ENCODE measurements around the gene MEGF8.

Gene MEGF8

DNA sequence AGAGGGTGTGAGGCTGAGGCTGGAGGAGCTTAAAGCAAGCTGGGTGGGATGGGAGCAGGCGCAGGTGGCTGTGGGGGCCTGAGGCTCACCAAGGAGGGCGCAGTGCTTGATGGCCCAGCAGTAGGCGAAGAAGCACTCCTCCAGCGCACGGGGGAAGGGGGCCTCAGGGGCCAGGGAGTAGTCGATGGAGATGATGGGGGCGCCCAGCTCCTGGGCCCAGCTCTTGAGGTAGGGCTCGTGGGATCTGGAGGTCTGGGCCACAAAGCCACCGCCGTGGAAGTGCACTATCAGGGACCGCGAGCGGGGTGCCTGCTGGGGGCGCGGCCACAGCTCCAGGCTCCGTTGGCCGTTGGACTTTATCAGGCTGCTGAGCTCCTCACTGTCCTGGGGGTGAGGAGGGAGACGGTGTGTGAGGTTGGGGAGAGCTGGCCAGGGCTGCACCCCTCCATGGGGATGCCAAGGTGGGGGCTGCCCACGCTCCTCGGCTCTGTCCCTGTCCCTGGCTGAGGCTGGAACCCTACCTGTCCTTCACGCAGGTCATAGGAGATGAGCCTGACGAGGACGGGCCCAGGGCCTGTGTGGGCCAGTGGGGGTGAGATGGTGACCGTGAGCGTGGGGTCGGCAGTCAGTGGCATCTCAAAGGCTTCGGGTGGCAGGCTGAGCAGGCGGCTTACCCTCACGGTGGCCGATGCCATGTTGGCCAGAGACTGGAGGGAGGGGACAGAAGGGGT is 81.8 kb downstream of the MEGF8 start:
- in situ Hi-C loops (cut with MboI; ENCODE audit: low sequenced_read_pairs), result no loop called here

DNA sequence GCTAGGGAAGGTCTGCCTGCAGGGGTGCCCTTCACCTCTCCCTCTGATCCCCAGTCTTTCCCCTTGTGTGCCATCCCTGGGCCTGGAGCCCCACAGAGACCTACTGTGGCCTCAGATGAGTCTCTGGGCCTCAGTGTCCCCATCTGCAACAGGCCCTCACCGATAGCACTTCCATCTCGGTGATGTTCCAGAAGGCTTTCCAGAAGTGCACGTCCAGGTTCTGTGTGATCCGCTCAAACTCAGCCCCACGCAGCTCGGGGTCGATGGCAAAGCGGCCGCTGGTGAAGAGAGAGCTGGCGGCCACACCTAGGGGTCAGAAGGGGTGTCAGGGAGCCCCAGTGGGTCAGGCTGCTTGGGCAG is 82.4 kb downstream of the MEGF8 start:
- in situ Hi-C loops (cut with MboI; ENCODE audit: low sequenced_read_pairs), result no loop called here

DNA sequence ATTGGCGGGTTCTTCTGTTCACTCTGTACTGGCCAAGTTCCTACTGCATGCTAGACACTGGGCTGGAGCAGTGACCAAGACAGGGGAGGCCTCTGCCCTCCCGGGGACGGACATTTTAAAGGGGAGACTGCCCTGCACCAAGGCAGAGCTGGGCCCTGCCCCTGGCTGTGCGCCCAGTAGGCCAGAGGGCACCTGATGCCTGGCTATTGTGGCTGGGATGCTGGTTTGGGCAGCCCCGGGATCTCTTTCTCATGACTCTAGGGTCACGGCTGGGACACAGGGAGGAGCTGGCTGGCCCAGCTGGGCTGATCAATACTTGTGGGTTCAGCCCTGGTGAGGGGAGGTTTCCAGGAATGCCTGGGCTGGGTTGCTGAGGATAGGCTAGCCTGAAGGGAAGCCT is 84.0 kb downstream of the MEGF8 start:
- in situ Hi-C loops (cut with MboI; ENCODE audit: low sequenced_read_pairs), result no loop called here

DNA sequence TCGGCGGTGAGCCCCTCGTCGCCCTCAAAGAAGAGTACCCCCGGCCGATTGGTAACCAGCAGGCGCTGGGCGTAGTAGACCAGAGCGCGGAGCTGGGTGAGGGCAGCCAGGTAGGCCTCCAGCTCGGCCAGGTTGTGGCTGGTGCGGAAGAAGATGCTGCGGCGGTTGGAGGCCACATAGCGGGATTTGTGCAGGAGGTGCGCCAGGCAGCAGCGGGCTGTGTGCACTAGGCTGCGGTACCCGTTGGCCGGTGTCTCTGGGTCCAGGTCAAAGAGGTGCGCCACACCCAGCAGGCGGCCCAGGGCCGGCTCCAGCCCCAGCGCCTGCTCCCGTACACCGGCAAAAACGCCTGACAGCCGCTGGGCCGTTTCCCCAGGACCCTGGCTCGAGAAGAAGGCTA is 84.9 kb downstream of the MEGF8 start:
- in situ Hi-C loops (cut with MboI; ENCODE audit: low sequenced_read_pairs), result no loop called here

DNA sequence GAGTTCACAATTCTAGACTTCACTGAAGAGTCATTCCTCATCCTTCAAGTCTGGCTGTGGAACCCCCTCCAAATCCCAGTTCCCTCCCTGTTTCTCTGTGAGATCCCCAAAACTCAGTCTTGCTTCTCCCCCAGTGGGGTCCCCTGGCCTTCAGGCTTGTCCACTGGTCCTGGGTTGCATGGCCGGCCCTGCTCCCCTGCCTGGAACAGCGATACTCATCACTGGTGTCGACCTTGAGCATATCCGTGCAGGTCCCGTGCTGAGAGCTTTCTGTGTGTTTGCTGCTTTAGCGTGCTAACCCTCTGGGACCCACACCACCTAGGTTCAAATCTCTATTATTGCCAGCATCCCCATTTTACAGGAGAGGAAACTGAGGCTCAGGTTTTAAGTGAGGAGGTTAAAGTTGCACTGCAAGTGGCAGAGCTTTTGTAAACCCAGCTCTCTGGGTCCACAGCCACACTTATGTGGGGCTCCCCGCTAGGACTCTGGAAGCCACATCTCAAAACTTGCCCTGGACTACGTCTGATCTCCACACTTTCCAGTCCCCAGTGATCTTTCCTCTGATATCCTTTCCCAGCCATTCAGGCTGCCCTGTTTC is 86.2 kb downstream of the MEGF8 start:
- in situ Hi-C loops (cut with MboI; ENCODE audit: low sequenced_read_pairs), result no loop called here

DNA sequence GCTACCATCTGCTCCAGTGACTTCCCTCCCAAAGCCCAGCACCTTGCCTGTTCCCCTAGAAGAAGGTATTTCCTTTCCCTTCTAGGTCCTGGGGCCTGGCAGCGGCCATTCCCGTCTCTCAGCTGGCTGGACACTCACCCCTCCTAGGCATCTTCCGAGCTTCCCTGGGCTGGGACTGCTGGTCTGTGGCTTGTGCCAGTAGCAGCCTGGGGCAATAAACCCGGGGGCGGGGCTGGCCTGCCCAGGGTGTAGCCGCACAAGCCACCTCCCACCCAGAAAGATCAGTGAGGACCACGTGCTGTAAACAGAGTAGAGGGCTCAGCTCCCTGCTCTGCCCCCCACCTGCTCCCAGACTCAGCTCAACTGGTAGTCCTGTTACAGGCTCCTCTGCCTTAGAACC is 86.8 kb downstream of the MEGF8 start:
- in situ Hi-C loops (cut with MboI; ENCODE audit: low sequenced_read_pairs), result no loop called here

DNA sequence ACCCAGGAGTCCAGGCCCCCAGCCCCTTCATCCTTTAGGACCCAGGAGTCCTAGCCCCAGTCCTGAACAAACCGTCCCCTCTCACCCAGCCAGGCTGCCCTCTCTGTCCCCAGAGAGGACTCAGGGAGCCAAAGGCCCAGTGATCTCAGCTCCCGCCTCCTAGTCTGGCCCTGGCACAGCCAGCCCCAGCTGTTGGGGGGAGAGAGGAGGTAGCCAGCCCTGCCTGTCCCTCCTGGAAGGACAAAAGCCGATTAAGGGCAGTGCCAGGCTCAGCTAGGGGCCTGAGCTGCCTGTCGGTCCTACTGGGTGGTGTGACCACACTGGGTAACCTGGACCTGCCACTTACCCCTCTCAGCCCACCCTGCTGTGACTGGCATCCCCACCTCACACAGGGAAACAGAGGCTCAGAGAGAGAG is 87.2 kb downstream of the MEGF8 start:
- in situ Hi-C loops (cut with MboI; ENCODE audit: low sequenced_read_pairs), result no loop called here

DNA sequence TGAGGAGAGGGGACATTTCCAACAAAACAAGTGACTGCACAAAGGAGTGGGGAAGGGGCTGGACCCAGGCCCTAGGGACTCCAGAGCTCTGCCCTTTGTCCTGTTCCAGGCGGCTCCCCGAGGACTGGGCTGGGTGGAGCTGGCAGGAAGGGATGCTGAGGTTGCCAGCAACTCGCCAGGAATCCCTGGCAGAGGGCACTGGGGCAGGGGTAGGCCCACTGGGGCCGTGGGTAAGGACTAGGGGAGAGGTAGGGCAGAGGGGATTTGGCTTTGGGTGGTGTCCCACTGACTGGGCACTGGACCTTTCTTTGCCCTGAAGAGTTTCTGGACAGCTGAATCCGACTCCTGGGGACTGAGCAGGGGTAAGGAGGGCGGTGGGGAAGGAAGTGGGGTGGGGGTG is 93.9 kb downstream of the MEGF8 start:
- in situ Hi-C loops (cut with MboI; ENCODE audit: low sequenced_read_pairs), result no loop called here

DNA sequence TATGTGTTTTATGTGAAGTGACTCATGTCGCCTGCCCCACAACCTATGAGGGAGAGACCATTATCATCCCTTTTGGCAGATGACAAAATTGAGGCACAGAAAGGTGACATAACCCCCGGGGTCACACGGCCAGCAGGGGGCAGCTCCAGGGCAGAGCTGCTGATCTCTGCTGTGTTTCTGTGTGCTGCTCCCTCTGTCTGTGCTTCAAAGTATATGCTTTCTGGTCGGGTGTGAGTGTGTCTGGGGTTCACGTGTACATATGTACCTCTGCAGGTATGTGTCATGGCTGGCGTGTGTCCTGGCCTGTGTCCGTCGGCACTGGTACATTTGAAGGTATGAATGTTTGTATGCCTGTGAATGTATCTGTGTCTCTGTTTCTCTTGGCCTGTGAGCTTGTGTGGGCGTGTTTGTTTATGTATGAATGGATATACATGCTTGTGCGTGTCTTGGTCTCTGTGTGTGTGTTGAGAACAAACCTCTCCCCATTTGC is 94.7 kb downstream of the MEGF8 start:
- in situ Hi-C loops (cut with MboI; ENCODE audit: low sequenced_read_pairs), result no loop called here

DNA sequence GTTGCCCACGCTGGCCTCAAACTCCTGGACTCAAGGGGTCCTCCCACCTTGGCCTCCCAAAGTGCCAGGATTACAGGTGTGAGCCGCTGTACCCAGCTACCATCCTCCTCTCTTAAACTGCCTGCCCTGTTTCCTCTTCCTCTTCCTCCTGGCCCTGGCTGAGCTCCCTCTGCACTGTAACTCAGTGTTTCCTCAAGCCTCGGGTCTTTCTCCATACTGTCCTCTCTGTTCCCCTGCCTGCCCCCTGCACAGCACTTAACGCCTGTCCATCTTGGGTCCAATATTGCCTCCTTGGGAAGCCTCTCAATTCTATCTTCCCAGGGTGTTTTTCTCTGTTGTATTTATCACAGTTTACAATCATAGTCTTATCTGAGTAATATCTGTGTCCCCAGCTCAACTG is 95.7 kb downstream of the MEGF8 start:
- in situ Hi-C loops (cut with MboI; ENCODE audit: low sequenced_read_pairs), result no loop called here

DNA sequence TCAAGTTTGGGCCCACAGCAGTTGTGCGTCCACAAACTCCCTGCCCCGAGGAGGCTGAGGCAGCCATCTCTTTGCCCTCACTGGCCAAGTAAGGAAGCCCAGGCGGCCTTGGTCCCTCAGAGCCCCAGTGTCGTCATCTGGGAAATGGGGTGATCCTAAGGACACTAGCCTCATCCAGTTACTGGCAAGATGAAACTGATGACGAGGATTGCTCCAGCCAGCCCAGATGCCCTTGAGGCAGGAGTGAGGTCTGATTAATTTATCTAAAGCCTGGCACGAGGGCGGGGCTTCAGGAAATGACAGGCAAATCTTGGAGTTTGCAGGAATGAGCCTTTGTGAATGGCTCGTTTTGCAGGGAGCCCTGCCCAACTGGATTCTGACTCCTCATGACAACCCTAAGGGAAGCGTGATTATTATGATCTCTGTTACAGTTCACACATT is 96.2 kb downstream of the MEGF8 start:
- in situ Hi-C loops (cut with MboI; ENCODE audit: low sequenced_read_pairs), result no loop called here

DNA sequence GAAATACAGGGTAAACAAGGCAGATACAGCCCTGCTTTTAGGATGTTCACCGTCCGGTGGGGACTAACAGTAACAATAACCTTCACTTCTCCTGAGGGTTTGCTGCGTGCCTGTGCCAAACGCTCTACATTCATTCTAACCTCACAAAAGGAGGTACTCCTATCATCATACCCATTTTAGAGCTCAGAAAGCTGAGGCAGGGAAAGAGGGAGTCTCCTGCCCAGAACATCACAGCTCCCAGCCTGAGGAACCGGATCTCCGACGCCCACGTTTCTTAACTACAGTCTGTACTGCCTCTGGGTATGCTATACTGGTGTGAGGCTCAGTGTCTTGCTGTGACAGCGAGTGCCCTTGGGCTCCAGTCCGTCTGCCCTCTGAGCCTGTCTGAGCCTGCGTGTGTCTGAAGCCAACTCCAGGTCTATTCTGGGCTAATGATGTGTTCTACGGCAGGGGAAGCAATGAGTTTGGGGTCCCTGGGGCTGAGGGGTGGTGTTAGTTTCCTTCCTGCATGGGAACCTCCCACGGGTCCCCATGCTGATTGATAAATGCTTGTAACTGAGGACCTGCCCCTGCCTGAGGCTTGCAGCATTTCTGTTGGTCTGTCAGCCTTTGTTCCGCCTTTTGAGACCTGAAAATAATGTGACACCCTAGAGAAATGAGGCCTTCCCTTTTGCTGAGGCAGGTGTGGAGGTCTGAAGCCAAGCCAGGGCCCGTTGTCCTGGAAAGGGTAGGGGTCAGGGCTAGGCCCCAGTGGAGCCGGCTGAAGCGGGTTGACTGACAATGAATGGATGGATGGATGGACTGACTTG is 96.9 kb downstream of the MEGF8 start:
- in situ Hi-C loops (cut with MboI; ENCODE audit: low sequenced_read_pairs), result no loop called here

DNA sequence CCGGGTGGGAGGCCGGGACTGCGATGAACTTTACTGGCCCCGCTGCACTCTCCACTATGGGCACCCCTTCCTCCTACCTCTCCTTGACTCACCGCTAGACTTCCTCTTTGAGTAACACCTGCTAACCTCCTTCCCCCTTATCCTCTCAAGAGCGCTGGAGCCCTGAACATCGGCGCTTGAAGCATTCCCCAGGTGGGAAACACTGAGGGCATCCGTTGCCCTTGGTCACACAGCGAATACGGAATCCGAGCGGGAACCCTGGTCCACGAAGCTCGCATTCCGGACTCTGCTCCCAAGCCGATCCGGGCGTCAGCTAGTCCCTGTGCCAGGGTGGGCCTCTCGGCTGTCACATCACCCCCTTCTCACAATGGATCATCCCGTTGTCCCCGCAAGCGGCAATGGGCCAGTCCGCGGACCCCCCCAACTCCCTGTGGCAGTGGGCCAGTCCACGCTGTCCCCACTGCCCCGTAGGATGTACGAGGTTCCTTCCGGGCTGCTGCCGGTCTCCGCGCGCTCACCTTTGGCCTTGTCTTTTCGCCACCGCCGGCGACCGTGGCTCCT is 97.5 kb downstream of the MEGF8 start:
- in situ Hi-C loops (cut with MboI; ENCODE audit: low sequenced_read_pairs), result no loop called here

DNA sequence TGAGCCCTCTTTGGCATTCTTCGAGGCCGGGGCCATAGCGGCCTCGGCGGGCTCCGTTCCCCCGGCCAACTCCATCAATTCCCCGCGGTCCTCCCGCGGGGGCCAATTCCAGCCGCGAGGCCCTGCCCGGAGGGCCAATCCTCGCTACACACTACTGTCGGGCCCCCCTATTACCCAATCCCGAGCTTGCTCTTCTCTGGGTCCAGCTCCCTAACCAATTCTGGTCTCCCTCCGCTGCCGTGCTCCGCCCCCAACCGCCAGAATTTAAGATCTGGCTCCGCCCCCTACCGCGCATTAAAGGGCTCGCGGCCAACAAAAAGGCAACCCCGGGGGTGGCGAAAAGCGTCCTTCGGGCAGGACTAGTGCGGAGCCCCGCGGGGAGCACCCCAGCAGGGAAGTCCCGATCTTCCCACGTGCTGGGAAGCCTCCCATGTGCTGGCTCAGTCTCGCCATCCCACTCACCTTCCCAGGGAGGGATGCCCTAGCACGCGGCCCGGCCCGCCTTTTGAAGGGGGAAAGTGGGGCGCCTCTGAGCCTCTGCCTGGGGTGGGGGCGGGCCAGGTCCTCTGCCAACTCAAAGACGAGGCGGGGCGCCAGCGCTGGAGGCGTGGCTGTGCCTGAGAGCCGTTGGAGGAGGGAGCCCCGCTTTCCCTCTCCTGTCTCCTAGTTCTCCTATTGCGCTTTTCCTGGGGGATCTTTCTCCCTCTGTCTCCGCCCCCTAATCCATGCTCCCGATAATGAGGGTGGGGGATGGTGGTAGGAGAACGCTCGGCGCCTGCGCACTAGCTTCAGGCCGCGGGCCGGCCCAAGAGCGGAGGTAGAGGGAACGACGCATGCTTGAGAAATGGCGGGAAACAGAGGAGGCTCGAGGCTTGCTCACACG is 98.3 kb downstream of the MEGF8 start:
- in situ Hi-C loops (cut with MboI; ENCODE audit: low sequenced_read_pairs), result no loop called here

DNA sequence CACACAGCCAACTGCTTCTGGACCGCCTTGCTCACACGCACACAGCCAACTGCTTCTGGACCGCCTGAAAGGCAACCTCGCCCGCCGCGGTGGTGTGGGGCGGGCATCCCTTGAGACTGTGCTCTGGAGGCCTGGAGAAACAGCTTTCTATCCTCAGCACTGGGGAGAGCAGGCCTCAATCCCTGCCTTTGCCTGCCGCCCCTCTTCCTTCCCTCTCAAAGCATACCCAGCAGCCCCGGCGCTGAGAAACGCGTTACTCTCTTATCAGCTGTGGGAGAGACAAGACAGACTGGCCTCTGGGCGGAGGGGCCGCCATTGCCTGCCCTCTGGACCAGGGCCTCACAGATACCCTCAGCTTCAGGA is 98.9 kb downstream of the MEGF8 start:
- in situ Hi-C loops (cut with MboI; ENCODE audit: low sequenced_read_pairs), result no loop called here

DNA sequence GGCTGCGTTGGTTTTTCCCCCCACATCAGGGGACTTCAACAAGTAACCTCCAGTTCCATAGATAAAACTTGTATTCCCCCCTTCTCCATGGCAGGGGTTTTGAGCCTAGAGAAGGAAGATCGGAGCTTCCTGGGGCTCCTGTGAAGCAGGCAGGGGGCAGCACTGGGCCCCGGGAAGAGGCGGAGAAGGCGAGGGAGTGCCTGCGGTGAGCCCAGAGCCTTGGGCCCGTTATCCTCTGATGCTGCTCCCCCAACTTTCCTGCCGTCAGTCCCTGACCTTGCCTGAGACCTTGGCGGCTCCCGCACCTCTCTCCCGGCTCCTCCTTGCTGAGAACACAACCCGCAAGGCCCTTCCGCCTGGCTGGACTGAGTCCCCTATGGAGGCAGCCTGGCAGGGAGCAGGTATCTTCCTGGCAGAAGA is 99.3 kb downstream of the MEGF8 start:
- in situ Hi-C loops (cut with MboI; ENCODE audit: low sequenced_read_pairs), result no loop called here

DNA sequence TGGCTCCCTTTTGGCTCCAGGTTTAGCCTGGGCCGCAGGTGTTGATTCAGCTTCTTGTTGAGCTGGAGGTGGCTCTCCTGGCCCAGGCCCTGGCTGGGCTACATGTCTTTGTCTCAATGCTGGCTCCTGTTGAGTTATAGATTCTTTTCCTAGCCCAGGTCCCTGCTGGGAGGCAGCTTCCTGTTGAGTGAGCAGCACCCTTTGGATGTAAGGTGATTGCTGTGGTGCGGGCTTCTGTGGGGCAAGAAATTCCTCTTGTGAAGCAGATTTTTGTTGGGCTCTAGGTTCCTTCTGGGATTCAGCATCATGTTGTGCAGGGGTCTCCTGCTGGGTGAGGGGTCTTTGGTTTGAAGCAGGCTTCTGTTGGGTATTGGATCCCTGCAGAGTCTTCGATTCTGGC is 101.2 kb downstream of the MEGF8 start:
- in situ Hi-C loops (cut with MboI; ENCODE audit: low sequenced_read_pairs), result no loop called here

DNA sequence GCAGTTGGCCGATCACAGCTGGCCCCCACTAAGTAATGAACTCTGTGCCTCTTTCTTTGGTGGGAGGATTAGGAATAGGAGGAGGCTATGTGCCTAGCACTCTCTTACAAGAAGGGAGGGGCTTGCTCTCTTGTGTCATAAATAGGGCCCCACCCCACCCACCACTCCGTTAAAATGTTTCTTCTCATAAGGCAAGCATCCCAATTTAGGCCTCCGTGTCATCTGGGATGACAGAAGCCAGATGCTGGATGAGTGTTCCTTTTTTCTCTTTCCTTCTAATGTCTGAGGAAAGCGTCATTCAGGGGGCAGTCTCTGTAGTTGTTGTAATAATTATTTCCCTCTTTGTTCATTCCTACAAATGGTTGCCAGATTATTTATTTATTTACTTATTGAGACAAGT is 101.9 kb downstream of the MEGF8 start, which contains the start of gene LIPE:
Gene LIPE, minus strand, starts transcription at position 76 of the 400 bp plus-strand sequence. CDS start 239 bp downstream, outside the sequence.
- in situ Hi-C loops (cut with MboI; ENCODE audit: low sequenced_read_pairs), result no loop called here

Data from hTERT RPE-1 (cell line).